Small intestine (tissue), 7 donors: Measurements from ENCODE around the gene ADAMTS18. TPM values are rescaled to one million over a fixed set of nuclear protein-coding genes. Genes with fewer than 3 reads are reported as not detected.
"Not testable (repeated sequence)": the region's sequence is repeated elsewhere in the genome, so short reads cannot be mapped to it uniquely, and the experiment has no call there.

Source experiments
- DNase-seq, 2 donors: peaks; one replicate each; pipeline versions ENCODE4 v3.0.0 to v3.0.0-alpha.2; 2013
- FAIRE-seq: peaks from 2 replicates; lab custom pipeline; 2012; peaks lifted over from hg19 to GRCh38; lab: Jason Lieb, UNC
- H3K27ac ChIP-seq, 3 donors: one replicate each; pipeline ENCODE4 v1.5.1; 2013; ENCODE audit warnings: low read length in 2 of 3, mild to moderate bottlenecking in 2 of 3, control low read depth in 1 of 3, inconsistent platforms in 1 of 3, low read depth in 1 of 3, moderate library complexity in 1 of 3
- H3K27me3 ChIP-seq, 3 donors: one replicate each; pipeline ENCODE4 v1.6.1; 2013; ENCODE audit warnings: low read length in 3 of 3, inconsistent platforms in 1 of 3; ENCODE audit not compliant: control insufficient read depth in 3 of 3, insufficient read depth in 3 of 3
- H3K36me3 ChIP-seq, 3 donors: one replicate each; pipeline ENCODE4 v1.6.1; 2013; ENCODE audit warnings: low read length in 3 of 3, inconsistent platforms in 1 of 3, low read depth in 1 of 3, mild to moderate bottlenecking in 1 of 3, moderate library complexity in 1 of 3; ENCODE audit not compliant: control insufficient read depth in 3 of 3, insufficient read depth in 2 of 3
- H3K4me1 ChIP-seq, 3 donors: one replicate each; pipeline ENCODE4 v1.6.1; 2013; ENCODE audit warnings: low read length in 2 of 3, inconsistent platforms in 1 of 3, low read depth in 1 of 3, mild to moderate bottlenecking in 1 of 3, moderate library complexity in 1 of 3; ENCODE audit not compliant: control insufficient read depth in 3 of 3, insufficient read depth in 2 of 3
- H3K4me3 ChIP-seq, 3 donors: one replicate each; pipeline ENCODE4 v1.5.1; 2013; ENCODE audit warnings: low read length in 3 of 3, control low read depth in 1 of 3, inconsistent platforms in 1 of 3, low read depth in 1 of 3, mild to moderate bottlenecking in 1 of 3, moderate library complexity in 1 of 3
- H3K9me3 ChIP-seq, 2 donors: one replicate each; pipeline ENCODE4 v1.6.1; 2013; ENCODE audit warnings: low read depth in 1 of 2, low read length in 1 of 2; ENCODE audit not compliant: control insufficient read depth in 2 of 2, insufficient read depth in 1 of 2
- WGBS, 3 donors: extraction: QIAGEN DNeasy Blood & Tissue Kit; methylation state at CpG; one replicate each; pipeline ENCODE4 v1.1.7; 2013; 5-methylcytosine and 5-hydroxymethylcytosine counted together
- polyA plus RNA-seq, 4 donors: library from polyadenylated mRNA; stranded (reverse) in 3 of 4; unstranded in 1 of 4; fragments of 200-250 nt in 3 of 4; fragments of 120-200 nt in 1 of 4; gene quantifications; one replicate each; pipeline versions ENCODE4 v1.2.1 to v1.2.3, GENCODE V29; 2013
- donor health status: healthy with polysubstance abuse.
- donor health status: control.
- donor health status: control.
- donor health status: Bipolar disorder and iron deficiency.
- donor health status: healthy.

Gene ADAMTS18
- polyA plus RNA-seq, 4 donors, result 0.03 to 2.2 TPM; not detected in 2

DNA sequence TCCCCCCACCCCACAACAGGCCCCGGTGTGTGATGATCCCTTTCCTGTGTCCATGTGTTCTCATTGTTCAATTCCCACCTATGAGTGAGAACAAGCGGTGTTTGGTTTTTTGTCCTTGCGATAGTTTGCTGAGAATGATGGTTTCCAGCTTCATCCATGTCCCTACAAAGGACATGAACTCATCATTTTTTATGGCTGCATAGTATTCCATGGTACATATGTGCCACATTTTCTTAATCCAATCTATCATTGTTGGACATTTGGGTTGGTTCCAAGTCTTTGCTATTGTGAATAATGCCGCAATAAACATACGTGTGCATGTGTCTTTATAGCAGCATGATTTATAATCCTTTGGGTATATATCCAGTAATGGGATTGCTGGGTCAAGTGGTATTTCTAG, 28.8 kb upstream of the ADAMTS18 start:
- not testable (repeated sequence) for FAIRE-seq, H3K4me1 ChIP-seq, H3K27me3 ChIP-seq, H3K9me3 ChIP-seq, H3K4me3 ChIP-seq, H3K27ac ChIP-seq, DNase-seq, H3K36me3 ChIP-seq
- WGBS, 3 donors, result 80 to 94% (median 85%) methylated on average over 2 to 4 of the region's 5 CpGs

DNA sequence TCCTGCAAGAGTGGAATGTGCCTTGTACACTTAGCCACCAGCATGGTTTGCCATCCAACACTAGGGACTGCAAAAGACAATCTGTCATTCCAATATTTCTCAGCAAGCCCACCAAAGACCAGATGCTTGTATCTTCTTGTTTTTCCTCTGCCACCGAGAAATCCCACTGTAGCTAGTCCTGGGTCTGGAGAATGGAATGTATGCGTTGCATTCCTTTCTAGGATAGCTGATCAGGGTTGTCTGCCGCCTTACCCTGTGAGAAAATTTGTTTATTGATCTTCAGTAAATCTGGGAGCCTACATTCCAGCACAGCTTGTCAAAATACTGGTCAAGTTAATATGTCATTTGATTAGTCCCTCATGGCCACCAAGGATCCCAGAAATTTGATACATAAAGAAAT, 28.1 kb upstream of the ADAMTS18 start:
- Histone ChIP-seq H3K36me3 (no peaks in the 10 kb centered on the region), H3K4me3 (no peak overlapping the region), H3K27ac (no peak overlapping the region), H3K27me3 (no peaks in the 10 kb centered on the region), H3K4me1 (no peaks in the 10 kb centered on the region), H3K9me3 (no peaks in the 10 kb centered on the region)
- 35 to 44% (median 44%) methylated on average over 3 of the region's 3 CpGs for WGBS, 3 donors
- DNase-seq (no peak), FAIRE-seq (no peak)

DNA sequence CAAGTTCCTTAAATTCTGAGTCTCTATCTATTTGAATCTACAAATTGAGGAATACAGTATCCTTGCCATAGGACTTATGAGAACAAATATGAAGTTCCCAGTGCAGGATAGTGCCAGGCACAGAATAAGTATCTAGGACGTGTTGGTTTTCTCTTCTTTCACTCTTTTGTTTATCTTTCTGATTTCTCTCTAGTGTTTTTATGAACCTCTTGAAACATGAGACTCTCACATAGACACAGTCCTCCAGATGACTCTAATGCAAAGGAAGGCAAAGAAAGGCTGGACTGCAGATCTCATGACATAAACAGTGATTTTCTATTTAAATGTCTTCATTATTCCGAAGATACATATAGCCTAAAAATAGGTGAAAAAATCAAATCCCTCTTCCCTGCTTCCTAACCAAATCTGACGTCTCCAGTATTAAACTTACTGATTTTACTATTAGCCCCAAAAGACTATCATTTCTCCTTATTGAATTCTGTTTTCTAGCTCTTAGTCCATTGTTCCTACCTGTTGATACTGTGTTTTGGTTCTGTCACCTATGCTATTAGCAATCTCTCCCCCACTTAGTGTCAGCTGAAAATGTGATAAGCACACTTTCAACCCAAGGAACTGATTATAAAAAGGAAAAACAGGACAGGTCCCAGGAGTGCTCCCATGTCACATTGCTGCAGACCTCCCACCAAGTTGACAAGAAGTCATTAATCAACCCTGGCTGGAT, 24.9 kb upstream of the ADAMTS18 start:
- Histone ChIP-seq H3K4me3 (no peak overlapping the region), H3K27ac (no peak overlapping the region), H3K36me3 (no peaks in the 10 kb centered on the region), H3K4me1 (no peaks in the 10 kb centered on the region), H3K27me3 (no peaks in the 10 kb centered on the region), H3K9me3 (no peaks in the 10 kb centered on the region)
- DNase-seq (no peak), FAIRE-seq (no peak)
- 55 to 60% (median 57%) methylated on average over 3 of the region's 3 CpGs for WGBS, 3 donors

DNA sequence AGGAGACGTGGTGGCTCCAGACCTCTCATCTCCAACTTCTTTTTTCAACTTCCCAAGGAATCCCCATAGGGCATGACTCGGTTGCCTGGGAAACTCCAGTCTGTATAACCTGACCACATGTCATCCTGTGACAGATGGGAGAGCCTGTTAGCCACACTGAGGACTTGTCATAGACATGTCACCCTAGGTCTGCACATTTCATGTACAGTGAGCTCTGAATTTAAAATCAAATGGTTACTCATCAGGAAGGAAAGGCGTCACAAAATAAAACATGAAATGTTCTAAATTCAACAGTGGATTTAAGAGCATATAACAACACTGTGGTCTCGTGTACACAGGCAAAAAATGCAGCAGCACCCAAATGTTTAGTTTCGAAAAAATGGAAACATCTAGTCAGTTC, 22.2 kb upstream of the ADAMTS18 start:
- H3K27ac ChIP-seq, result no peak overlapping the region
- no peak overlapping the region for H3K4me3 ChIP-seq
- no peak for DNase-seq
- no peak for FAIRE-seq
- H3K4me1 ChIP-seq, result no peaks in the 10 kb centered on the region
- no peaks in the 10 kb centered on the region for H3K9me3 ChIP-seq
- H3K27me3 ChIP-seq, result no peaks in the 10 kb centered on the region
- 55 to 58% (median 57%) methylated on average over 5 of the region's 5 CpGs for WGBS, 3 donors
- no peaks in the 10 kb centered on the region for H3K36me3 ChIP-seq

DNA sequence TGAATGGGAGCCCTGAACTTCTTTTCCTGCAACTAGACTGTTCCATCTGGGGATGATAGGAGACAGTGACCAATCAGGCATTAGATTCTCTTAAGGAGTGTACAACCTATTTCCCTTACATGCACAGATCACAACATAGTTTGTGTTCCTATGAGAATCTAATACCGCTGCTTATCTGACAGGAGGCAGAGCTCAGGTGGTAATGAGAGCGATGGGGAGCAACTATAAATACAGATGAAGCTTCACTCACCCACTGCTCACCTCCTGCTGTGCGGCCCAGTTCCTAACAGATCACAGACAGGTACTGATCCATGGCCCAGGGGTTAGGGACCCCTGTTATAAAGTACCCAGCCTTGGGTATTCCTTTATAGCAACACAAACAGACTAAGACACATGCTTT, 17.4 kb upstream of the ADAMTS18 start:
- Histone ChIP-seq H3K27me3 (no peaks in the 10 kb centered on the region), H3K27ac (no peak overlapping the region), H3K36me3 (no peaks in the 10 kb centered on the region), H3K4me3 (no peak overlapping the region), H3K9me3 (no peaks in the 10 kb centered on the region), H3K4me1 (no peaks in the 10 kb centered on the region)
- FAIRE-seq (no peak), DNase-seq (no peak)
- WGBS, 3 donors, result 90 to 98% (median 97%) methylated on average over 3 of the region's 3 CpGs

DNA sequence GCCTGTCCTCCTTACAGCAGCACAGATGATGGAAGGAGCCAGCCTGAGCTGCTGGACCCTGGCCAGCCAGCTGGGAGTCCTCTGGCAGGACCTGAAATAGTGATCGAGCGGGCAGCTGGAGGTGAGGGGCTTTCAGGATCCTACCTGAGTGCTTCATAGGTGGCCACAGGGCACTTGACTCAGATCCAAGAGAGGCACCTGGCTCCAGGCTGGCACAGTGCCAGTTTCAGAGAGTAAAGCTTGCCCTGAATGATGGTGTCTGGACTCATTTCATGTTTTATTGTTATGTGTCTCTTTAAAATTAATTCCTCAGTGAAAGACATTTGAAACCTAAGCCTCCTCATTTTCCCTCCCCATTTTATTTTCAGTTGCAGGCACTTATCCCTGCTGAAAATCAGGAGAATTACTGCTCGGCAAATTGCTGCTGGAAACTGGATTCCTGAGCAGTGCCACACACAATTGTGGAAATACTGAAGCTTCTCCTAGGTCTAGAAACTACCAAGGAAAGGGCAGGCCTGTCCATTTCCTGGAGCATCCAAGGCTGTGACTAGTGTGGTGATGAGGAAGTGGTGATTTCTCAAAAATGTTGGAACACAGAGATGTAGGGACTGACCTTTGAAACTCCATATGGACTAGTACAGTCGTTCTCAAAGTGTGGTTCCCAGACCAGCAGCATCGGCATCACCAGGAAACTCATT, 16.1 kb upstream of the ADAMTS18 start:
- peak; percentile 4 to 25 for DNase-seq
- Histone ChIP-seq H3K27me3 (no peaks in the 10 kb centered on the region), H3K36me3 (no peaks in the 10 kb centered on the region), H3K27ac (no peak overlapping the region), H3K4me1 (no peaks in the 10 kb centered on the region), H3K9me3 (no peaks in the 10 kb centered on the region), H3K4me3 (no peak overlapping the region)
- WGBS, 3 donors, result 7 to 37% (median 16%) methylated on average over 5 of the region's 5 CpGs
- FAIRE-seq, result no peak

DNA sequence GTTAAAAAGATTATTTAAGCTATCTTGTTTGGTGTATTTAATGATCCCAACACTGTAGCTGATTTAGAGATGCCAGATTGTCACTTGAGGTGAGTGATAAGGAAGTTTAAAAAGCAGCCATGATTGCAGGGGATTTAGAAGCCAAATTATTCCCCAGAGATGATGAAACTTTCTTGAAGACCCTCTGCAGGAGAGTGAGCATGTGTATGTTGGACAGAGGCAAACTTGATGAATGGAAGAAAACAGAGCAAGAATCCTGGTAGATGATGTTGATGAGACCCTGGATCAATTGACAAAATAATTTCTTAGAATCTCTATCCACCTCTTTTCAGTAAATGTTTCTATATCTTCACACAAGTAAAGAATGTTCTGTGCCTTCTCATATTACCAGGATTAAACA, 14.4 kb upstream of the ADAMTS18 start:
- H3K27me3 ChIP-seq, result no peaks in the 10 kb centered on the region
- H3K36me3 ChIP-seq, result no peaks in the 10 kb centered on the region
- FAIRE-seq (no peak), DNase-seq (no peak)
- H3K4me3 ChIP-seq, result no peak overlapping the region
- no peaks in the 10 kb centered on the region for H3K4me1 ChIP-seq
- H3K27ac ChIP-seq, result no peak overlapping the region
- no peaks in the 10 kb centered on the region for H3K9me3 ChIP-seq

DNA sequence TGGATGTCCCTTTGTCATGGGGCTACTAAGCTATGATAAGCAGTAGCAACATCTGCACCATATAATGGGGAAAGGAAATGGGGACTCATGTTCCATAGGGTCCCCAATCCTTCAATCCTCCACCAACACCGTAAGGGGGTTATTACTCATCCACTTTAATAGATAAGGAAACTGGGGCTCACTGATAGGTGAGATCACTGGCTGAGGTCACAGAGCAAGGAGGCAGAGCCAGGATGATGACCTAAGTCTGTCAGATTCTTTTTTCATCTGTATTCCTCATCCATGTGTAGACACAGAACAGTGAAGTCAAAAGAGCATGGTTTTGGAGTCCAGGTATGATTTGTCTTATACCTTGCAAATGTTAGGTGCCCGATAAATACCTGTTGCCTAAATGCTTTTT, 10.5 kb upstream of the ADAMTS18 start:
- FAIRE-seq, result no peak
- H3K9me3 ChIP-seq, result no peaks in the 10 kb centered on the region
- H3K4me3 ChIP-seq, result no peak overlapping the region
- H3K27ac ChIP-seq, result no peak overlapping the region
- no peaks in the 10 kb centered on the region for H3K4me1 ChIP-seq
- no peaks in the 10 kb centered on the region for H3K36me3 ChIP-seq
- DNase-seq, result no peak
- 58 to 67% (median 60%) methylated on average over 2 of the region's 2 CpGs for WGBS, 3 donors
- peaks cover 0 to 7% (median 0%) of the 10 kb centered on the region in 3 donors for H3K27me3 ChIP-seq
